Naive B cell (primary cell): ENCODE measurements around the gene SLC15A2. TPM values are rescaled to one million over a fixed set of nuclear protein-coding genes. Genes with fewer than 3 reads are reported as not detected.

Experiments used
- ATAC-seq, 2 donors: fragments of 150-1000 bp; cut with Tn5 transposase; 2 replicates each; pipeline ENCODE4 v1.10.0; 2021; ENCODE audit warnings: low read depth in 2 of 2, mild to moderate bottlenecking in 2 of 2, moderate library complexity in 2 of 2
- DNase-seq: peaks from one replicate; pipeline ENCODE4 v3.0.0; 2022
- H3K27ac Mint-ChIP-seq, 6 donors: one replicate each; pipeline ENCODE4 v1.8.0; 2020 to 2022; ENCODE audit warnings: mild to moderate bottlenecking in 6 of 6, mixed read lengths in 6 of 6, moderate library complexity in 5 of 6, inconsistent platforms in 2 of 6
- H3K27me3 Mint-ChIP-seq, 3 donors: one replicate each; pipeline ENCODE4 v1.8.0; 2021 to 2022; ENCODE audit warnings: mixed read lengths in 3 of 3, mild to moderate bottlenecking in 1 of 3
- H3K36me3 Mint-ChIP-seq, 2 donors: one replicate each; pipeline ENCODE4 v1.8.0; 2020 to 2022; ENCODE audit warnings: mixed read lengths in 2 of 2, inconsistent platforms in 1 of 2, mild to moderate bottlenecking in 1 of 2
- H3K4me1 Mint-ChIP-seq, 3 donors: one replicate each; pipeline ENCODE4 v1.8.0; 2020 to 2022; ENCODE audit warnings: mixed read lengths in 3 of 3, inconsistent platforms in 1 of 3, mild to moderate bottlenecking in 1 of 3, moderate library complexity in 1 of 3
- H3K4me3 Mint-ChIP-seq, 8 donors: one replicate each; pipeline ENCODE4 v1.8.0; 2020 to 2022; ENCODE audit warnings: mild to moderate bottlenecking in 8 of 8, mixed read lengths in 8 of 8, moderate library complexity in 8 of 8, inconsistent platforms in 2 of 8
- H3K9me3 Mint-ChIP-seq, 7 donors: one replicate each; pipeline ENCODE4 v1.8.0; 2020 to 2022; ENCODE audit warnings: mixed read lengths in 7 of 7, mild to moderate bottlenecking in 5 of 7, inconsistent platforms in 2 of 7, moderate library complexity in 1 of 7
- polyA plus RNA-seq, 6 donors: library from polyadenylated mRNA; unstranded; fragments of 300-500 nt; fragmentation: Illumina TruSeq; gene quantifications; one replicate each; pipeline ENCODE4 v1.2.3, GENCODE V29; 2021; ENCODE audit warnings: low read depth in 6 of 6

The SLC15A2 gene
- polyA plus RNA-seq, 6 donors from 2014 or later, result 1.1 to 4.6 (median 3.0) TPM; not detected in 1

DNA sequence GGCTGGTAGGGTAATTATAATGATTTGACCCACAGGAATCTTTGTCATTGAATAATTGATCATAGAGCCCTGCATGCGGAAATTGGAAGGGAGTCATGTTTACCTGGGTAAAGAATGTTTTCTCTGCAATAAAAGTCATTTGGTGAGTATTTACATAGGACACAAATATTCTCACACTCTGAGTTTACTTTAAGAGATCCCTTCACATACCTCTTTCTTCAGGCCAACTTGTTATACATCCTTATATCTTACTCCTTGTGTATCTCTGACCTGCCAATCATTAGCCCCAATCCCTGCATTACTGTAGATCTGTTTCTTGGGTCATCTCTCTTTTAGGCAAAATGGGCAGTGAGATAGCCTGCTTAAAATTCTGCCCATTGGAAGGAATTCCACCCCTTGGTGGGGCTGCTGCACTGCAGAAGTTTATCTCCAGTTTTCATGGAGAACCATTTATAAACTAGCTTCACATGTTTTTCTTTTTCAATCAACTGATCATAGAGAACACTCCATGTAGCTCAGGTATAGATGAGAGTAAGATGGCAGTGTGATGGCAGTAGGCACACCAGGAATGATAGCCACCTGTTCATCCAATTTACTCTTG, 81.6 kb downstream of the SLC15A2 start:
- H3K4me3 Mint-ChIP-seq, result no peak overlapping the region
- H3K27me3 Mint-ChIP-seq, result no peaks in the 10 kb centered on the region
- H3K27ac Mint-ChIP-seq, result peak overlapping the region in 1 of 6 donors; percentile 8
- H3K4me1 Mint-ChIP-seq, result peaks cover 10 to 19% (median 19%) of the 10 kb centered on the region in 3 donors
- peaks cover 4 to 38% (median 20%) of the 10 kb centered on the region in 7 donors for H3K9me3 Mint-ChIP-seq
- DNase-seq (no peak), ATAC-seq (no peak)
- H3K36me3 Mint-ChIP-seq, result peaks cover 9 to 27% of the 10 kb centered on the region in 2 donors

DNA sequence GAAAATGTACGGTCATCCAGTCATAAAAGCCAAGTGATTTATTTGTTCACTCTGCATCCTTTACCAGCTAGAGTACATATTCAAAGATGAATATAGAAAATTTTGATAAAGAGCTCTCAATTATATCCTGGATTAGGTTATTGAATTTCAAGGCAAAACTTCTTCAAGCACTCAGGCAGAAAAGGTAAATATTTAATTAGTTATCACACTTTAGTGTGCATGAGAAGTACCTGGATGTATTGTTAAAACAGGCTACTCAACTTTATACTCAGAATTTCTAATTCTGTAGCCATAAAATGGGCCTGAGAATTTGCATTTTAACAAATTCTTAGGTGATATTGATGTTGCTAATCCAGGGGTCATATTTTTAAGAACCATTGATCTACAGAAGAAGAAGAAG, 82.5 kb downstream of the SLC15A2 start:
- H3K4me3 Mint-ChIP-seq, result no peak overlapping the region
- H3K36me3 Mint-ChIP-seq, result peaks cover 9 to 27% of the 10 kb centered on the region in 2 donors
- H3K9me3 Mint-ChIP-seq, result peaks cover 4 to 38% (median 20%) of the 10 kb centered on the region in 7 donors
- peaks cover 13 to 23% (median 23%) of the 10 kb centered on the region in 3 donors for H3K4me1 Mint-ChIP-seq
- no peak for DNase-seq
- ATAC-seq, result no peak
- H3K27me3 Mint-ChIP-seq, result no peaks in the 10 kb centered on the region
- peak overlapping the region in 1 of 6 donors; percentile 15 for H3K27ac Mint-ChIP-seq

GRCh38 chr3:121979246-121979645, 85.0 kb downstream of the SLC15A2 start:
- H3K27ac Mint-ChIP-seq, result peak overlapping the region in 2 of 6 donors; percentile 23 to 69
- H3K36me3 Mint-ChIP-seq, result peaks cover 20 to 28% of the 10 kb centered on the region in 2 donors
- no peak overlapping the region for H3K4me3 Mint-ChIP-seq
- no peak for DNase-seq
- peaks cover 1 to 43% (median 30%) of the 10 kb centered on the region in 7 donors for H3K9me3 Mint-ChIP-seq
- peaks cover 13 to 23% (median 23%) of the 10 kb centered on the region in 3 donors for H3K4me1 Mint-ChIP-seq
- ATAC-seq, result no peak
- no peaks in the 10 kb centered on the region for H3K27me3 Mint-ChIP-seq

DNA sequence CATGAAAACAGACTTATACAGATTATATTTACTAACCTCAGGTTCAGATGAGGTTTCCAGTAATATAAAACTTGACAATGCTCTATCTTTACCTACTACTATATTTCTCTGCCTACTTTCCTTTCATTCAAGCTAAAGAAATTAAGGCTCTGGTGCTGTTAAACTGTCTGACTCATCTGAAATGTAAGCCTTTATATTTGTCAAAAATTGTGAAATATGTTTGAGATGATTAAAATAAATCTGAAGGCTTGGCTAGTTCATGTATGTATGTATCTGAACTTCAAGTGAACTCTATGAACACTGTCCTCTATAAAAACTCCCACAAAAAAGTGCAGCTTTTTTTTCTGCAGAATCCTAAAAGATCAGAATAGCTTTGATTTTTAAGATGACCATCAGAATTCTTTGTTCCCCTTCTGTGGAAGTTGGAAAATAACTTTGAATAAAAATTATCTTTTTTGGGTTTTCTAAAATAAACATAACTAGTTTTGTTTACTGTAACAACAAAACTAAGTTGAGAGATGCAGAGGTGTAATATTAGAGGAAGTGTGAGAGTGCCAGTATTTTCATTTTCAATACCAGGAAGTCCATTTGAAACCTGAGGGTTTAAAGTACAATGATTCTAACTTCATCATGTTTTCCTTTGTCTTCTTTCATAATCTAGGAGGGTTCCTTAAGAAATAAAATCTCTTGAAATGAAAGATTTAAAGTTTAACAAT, 85.7 kb downstream of the SLC15A2 start:
- H3K4me1 Mint-ChIP-seq, result peaks cover 13 to 27% (median 23%) of the 10 kb centered on the region in 3 donors
- peaks cover 25 to 26% of the 10 kb centered on the region in 2 donors for H3K36me3 Mint-ChIP-seq
- H3K27ac Mint-ChIP-seq, result peak overlapping the region in 5 of 6 donors; percentile 12 to 79 (median 64)
- no peak overlapping the region for H3K4me3 Mint-ChIP-seq
- ATAC-seq (peak; percentile 40 to 56), DNase-seq (no peak)
- H3K9me3 Mint-ChIP-seq, result peaks cover 4 to 42% (median 27%) of the 10 kb centered on the region in 7 donors
- H3K27me3 Mint-ChIP-seq, result no peaks in the 10 kb centered on the region

DNA sequence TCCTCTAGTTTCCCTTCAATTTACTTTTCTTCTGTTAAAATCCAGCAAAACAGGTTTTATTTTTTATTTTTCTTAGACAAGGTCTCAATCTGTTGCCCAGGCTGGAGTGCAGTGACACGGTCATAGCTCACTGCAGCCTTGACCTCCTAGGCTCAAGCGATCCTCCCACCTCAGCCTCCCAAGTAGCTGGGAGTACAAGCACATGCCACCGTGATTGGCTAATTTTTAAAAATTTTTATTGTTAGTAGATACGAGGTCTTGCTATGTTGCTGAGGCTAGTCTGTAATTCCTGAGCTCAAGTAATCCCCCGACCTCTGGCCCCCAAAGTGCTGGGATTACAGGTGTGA, 86.2 kb downstream of the SLC15A2 start:
- H3K27me3 Mint-ChIP-seq, result no peaks in the 10 kb centered on the region
- ATAC-seq (no peak), DNase-seq (no peak)
- peak overlapping the region in 3 of 6 donors; percentile 9 to 79 (median 12) for H3K27ac Mint-ChIP-seq
- no peak overlapping the region for H3K4me3 Mint-ChIP-seq
- H3K4me1 Mint-ChIP-seq, result peaks cover 13 to 32% (median 23%) of the 10 kb centered on the region in 3 donors
- H3K36me3 Mint-ChIP-seq, result peaks cover 25 to 27% of the 10 kb centered on the region in 2 donors
- H3K9me3 Mint-ChIP-seq, result peaks cover 4 to 38% (median 24%) of the 10 kb centered on the region in 7 donors

DNA sequence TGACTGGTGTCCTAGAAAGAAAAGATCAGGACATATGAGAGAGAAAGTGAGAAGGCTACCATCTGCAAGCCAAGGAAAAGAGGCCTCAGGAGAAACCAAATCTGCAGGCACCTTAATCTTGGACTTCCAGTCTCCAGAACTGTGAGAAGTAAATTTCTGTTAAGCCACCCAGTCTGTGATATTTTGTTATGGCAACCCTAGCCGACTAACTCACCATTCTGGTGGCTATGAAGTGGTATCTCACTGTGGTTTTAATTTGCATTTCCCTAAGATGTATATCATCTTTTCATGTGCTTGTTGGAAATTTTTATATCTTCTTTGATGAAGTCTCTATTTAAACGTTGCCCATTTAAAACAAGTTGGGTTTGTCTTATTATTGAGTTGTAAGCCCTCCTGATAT, 87.3 kb downstream of the SLC15A2 start:
- Mint-ChIP-seq H3K4me1 (peaks cover 13 to 33% (median 23%) of the 10 kb centered on the region in 3 donors), H3K4me3 (no peak overlapping the region), H3K9me3 (peaks cover 4 to 37% (median 24%) of the 10 kb centered on the region in 7 donors), H3K27ac (peak overlapping the region in 2 of 6 donors; percentile 9 to 32), H3K27me3 (no peaks in the 10 kb centered on the region), H3K36me3 (peaks cover 25 to 27% of the 10 kb centered on the region in 2 donors)
- DNase-seq (no peak), ATAC-seq (no peak)

GRCh38 chr3:121985846-121986245, 91.6 kb downstream of the SLC15A2 start:
- H3K27ac Mint-ChIP-seq, result no peak overlapping the region
- peaks cover 4 to 18% (median 16%) of the 10 kb centered on the region in 7 donors for H3K9me3 Mint-ChIP-seq
- peaks cover 20 to 24% of the 10 kb centered on the region in 2 donors for H3K36me3 Mint-ChIP-seq

GRCh38 chr3:121988146-121988545, 93.9 kb downstream of the SLC15A2 start:
- no peak for DNase-seq
- Mint-ChIP-seq H3K4me1 (peaks cover 15 to 40% (median 34%) of the 10 kb centered on the region in 3 donors), H3K36me3 (peaks cover 20 to 24% of the 10 kb centered on the region in 2 donors), H3K4me3 (no peak overlapping the region), H3K27ac (no peak overlapping the region), H3K27me3 (no peaks in the 10 kb centered on the region), H3K9me3 (peaks cover 4 to 16% (median 12%) of the 10 kb centered on the region in 7 donors)
- no peak for ATAC-seq

More at GRCh38 chr3:121985846-121986245, 91.6 kb downstream of the SLC15A2 start:
- no peak for DNase-seq
- ATAC-seq, result no peak
- Mint-ChIP-seq H3K4me3 (no peak overlapping the region), H3K4me1 (peaks cover 9 to 21% (median 20%) of the 10 kb centered on the region in 3 donors), H3K27me3 (no peaks in the 10 kb centered on the region)

GRCh38 chr3:121989943-121990342, 95.7 kb downstream of the SLC15A2 start:
- H3K4me3 Mint-ChIP-seq, result peak overlapping the region in 1 of 8 donors; percentile 63
- H3K27ac Mint-ChIP-seq, result peak overlapping the region in 3 of 6 donors; percentile 36 to 72 (median 47)
- H3K4me1 Mint-ChIP-seq, result peaks cover 31 to 58% (median 47%) of the 10 kb centered on the region in 3 donors
- DNase-seq (no peak), ATAC-seq (no peak)
- peaks cover 0 to 2% (median 0%) of the 10 kb centered on the region in 7 donors for H3K9me3 Mint-ChIP-seq
- no peaks in the 10 kb centered on the region for H3K27me3 Mint-ChIP-seq
- H3K36me3 Mint-ChIP-seq, result peaks cover 5 to 8% of the 10 kb centered on the region in 2 donors

DNA sequence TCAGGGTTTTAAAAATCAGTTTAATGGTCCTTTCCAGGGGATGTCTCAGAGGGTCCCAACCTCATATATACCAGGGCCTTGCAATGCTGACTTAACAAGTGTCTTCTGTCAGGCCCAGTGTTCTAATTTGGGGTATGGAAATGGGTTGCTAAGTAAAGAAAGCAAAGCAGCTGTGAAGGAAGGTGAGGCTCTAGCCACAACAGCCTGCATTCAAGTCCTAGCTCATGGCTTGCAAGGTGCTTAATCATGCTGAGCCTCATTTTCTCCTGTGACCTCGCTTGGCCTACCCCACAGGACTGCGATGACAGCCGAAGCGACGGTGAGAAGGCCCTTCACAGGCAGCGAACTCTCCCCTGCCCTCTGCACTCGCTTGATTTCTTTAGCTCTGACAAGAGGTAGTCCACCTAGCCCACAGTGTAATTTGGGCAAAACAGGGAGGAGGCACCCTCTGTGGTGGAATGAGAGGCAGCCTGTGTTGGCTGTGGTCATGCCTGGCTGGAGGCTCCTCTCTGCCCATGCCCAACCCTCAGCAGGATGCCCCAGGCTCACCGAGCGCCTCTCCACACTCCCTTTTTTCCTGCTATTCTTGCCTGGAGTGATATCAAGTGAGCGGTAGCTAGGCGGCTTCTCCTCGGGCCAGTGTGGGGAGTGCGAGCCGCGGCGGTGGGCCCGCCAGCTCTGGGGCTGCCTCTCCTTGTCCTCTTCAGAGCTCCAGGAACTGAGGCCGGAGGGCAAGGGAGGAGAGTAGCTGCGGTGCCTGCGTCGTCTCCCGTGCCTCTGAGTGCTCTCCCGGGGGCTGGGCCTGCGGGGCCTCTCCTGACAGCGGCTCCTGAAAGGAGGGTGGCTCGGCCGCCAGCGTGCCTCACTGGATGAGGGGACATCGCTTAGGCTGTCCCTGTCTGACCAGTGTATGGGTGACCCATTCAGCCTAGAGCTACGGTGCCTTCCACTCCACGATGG, 98.7 kb downstream of the SLC15A2 start:
- peaks cover 57 to 88% (median 71%) of the 10 kb centered on the region in 3 donors for H3K4me1 Mint-ChIP-seq
- no peaks in the 10 kb centered on the region for H3K9me3 Mint-ChIP-seq
- H3K36me3 Mint-ChIP-seq, result peaks cover 0 to 8% of the 10 kb centered on the region in 2 donors
- peak overlapping the region; percentile 56 to 97 (median 91) for H3K27ac Mint-ChIP-seq
- peak overlapping the region in 7 of 8 donors; percentile 15 to 83 (median 69) for H3K4me3 Mint-ChIP-seq
- DNase-seq, result peak; percentile 34
- H3K27me3 Mint-ChIP-seq, result no peaks in the 10 kb centered on the region
- ATAC-seq, result peak; percentile 24
